ENCODE measurements around the gene RCL1.

DNA sequence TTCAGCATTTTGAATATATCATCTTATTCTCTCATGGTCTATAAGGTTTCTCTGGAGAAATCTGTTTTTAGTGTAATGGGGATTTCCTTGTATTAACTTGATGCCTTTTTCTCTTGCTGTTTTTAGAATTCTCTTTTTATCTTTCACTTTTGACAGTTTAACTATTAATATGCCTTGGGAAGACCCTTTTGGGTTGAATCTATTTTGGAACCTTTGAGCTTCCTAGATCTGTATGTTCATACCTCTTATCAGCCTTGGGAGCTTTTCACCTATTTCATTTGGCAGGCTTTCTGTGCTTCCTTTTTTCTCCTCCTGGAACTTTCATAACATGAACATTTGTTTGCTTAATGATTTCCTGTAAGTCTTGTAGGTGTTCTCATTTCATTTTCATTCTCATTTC, 22.2 kb downstream of the RCL1 start:
- TF ChIP-seq SIN3A (IDR thresholded peaks at IDR 0.05; ENCODE audit: borderline replicate concordance, insufficient read depth, low read length) (no peak), POLR2AphosphoS5 (IDR thresholded peaks at IDR 0.05; ENCODE audit: low read depth, low read length) (no peak), TAF1 (IDR thresholded peaks at IDR 0.05; ENCODE audit: borderline replicate concordance, insufficient read depth, low read length) (no peak), FOXP2 (optimal IDR thresholded peaks at IDR 0.05; ENCODE audit: borderline replicate concordance, extremely low read depth, extremely low read length, insufficient read depth) (no peak)
- TF ChIP-seq, protein P1, sequence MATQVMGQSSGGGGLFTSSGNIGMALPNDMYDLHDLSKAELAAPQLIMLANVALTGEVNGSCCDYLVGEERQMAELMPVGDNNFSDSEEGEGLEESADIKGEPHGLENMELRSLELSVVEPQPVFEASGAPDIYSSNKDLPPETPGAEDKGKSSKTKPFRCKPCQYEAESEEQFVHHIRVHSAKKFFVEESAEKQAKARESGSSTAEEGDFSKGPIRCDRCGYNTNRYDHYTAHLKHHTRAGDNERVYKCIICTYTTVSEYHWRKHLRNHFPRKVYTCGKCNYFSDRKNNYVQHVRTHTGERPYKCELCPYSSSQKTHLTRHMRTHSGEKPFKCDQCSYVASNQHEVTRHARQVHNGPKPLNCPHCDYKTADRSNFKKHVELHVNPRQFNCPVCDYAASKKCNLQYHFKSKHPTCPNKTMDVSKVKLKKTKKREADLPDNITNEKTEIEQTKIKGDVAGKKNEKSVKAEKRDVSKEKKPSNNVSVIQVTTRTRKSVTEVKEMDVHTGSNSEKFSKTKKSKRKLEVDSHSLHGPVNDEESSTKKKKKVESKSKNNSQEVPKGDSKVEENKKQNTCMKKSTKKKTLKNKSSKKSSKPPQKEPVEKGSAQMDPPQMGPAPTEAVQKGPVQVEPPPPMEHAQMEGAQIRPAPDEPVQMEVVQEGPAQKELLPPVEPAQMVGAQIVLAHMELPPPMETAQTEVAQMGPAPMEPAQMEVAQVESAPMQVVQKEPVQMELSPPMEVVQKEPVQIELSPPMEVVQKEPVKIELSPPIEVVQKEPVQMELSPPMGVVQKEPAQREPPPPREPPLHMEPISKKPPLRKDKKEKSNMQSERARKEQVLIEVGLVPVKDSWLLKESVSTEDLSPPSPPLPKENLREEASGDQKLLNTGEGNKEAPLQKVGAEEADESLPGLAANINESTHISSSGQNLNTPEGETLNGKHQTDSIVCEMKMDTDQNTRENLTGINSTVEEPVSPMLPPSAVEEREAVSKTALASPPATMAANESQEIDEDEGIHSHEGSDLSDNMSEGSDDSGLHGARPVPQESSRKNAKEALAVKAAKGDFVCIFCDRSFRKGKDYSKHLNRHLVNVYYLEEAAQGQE (IDR thresholded peaks at IDR 0.05; ENCODE audit: insufficient read depth in 1 of 2, low read depth in 2 of 2, low read length in 2 of 2), result no peak

Measured in PFSK-1 (cell line).